ENCODE measurements around the gene ASCL5. TPM values are rescaled to one million over a fixed set of nuclear protein-coding genes. Genes with fewer than 3 reads are reported as not detected.

The ASCL5 gene
- total RNA-seq, 1 donor from 2014 or later, result not detected

DNA sequence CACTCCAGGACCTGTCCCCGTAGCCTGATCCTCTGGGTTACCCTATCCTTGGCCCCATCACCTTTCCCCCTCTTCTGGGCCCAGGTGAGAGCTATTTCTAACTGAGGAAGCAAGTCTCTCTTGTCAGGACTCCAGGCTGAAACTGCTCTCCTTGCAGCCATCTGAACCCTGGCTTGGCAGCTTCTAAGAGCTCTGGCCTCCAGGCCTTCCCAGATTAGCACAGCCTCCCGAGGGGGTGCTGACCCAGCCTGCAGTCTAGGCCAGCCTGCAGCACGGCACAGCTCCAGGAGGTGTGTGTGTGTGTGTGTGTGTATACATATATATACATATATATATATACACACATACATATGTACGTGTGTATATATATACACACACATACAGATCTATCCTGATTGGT lies 32.2 kb downstream of the ASCL5 start:
- Mint-ChIP-seq H3K27ac (ENCODE audit: unreplicated experiment) (no peak overlapping the region), H3K4me1 (ENCODE audit: low read depth) (peaks cover 21% of the 10 kb centered on the region), H3K9me3 (ENCODE audit: low read depth) (no peaks in the 10 kb centered on the region), H3K27me3 (ENCODE audit: low read depth) (peaks cover 13% of the 10 kb centered on the region), H3K36me3 (ENCODE audit: low read depth) (peaks cover 5% of the 10 kb centered on the region), H3K4me3 (ENCODE audit: unreplicated experiment) (no peak overlapping the region)
- DNase-seq (ENCODE audit: low spot score), result no peak
- TF ChIP-seq, protein P1, sequence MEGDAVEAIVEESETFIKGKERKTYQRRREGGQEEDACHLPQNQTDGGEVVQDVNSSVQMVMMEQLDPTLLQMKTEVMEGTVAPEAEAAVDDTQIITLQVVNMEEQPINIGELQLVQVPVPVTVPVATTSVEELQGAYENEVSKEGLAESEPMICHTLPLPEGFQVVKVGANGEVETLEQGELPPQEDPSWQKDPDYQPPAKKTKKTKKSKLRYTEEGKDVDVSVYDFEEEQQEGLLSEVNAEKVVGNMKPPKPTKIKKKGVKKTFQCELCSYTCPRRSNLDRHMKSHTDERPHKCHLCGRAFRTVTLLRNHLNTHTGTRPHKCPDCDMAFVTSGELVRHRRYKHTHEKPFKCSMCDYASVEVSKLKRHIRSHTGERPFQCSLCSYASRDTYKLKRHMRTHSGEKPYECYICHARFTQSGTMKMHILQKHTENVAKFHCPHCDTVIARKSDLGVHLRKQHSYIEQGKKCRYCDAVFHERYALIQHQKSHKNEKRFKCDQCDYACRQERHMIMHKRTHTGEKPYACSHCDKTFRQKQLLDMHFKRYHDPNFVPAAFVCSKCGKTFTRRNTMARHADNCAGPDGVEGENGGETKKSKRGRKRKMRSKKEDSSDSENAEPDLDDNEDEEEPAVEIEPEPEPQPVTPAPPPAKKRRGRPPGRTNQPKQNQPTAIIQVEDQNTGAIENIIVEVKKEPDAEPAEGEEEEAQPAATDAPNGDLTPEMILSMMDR (IDR thresholded peaks at IDR 0.05), result no peak

GRCh38 chr1:201093962-201094361 lies 33.0 kb downstream of the ASCL5 start:
- Mint-ChIP-seq H3K4me1 (ENCODE audit: low read depth) (peaks cover 29% of the 10 kb centered on the region), H3K27ac (ENCODE audit: unreplicated experiment) (no peak overlapping the region), H3K9me3 (ENCODE audit: low read depth) (no peaks in the 10 kb centered on the region), H3K4me3 (ENCODE audit: unreplicated experiment) (no peak overlapping the region), H3K36me3 (ENCODE audit: low read depth) (peaks cover 5% of the 10 kb centered on the region), H3K27me3 (ENCODE audit: low read depth) (peaks cover 13% of the 10 kb centered on the region)
- TF ChIP-seq, protein P1 (IDR thresholded peaks at IDR 0.05), result no peak
- DNase-seq (ENCODE audit: low spot score), result no peak

DNA sequence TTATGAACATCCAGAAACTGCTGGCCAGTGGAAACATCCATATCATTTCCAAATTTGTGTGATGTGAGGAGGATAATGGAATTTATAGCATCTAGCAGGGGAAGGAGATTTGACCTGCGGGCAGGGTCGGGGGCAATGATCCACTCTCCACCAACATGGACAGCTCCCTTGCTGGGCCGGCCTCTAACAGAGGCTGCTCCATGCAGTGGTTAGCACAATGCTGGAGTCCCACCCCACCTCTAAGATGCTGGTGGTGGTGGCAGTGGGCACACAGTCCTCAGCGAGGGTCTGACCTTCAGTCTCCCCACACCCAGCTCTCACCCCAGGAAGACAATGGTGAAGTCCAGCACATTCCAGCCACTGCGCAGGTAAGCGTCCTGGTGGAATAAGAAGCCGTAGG lies 33.4 kb downstream of the ASCL5 start:
- Mint-ChIP-seq H3K9me3 (ENCODE audit: low read depth) (no peaks in the 10 kb centered on the region), H3K27me3 (ENCODE audit: low read depth) (peaks cover 13% of the 10 kb centered on the region), H3K4me3 (ENCODE audit: unreplicated experiment) (no peak overlapping the region), H3K4me1 (ENCODE audit: low read depth) (peaks cover 29% of the 10 kb centered on the region), H3K27ac (ENCODE audit: unreplicated experiment) (no peak overlapping the region), H3K36me3 (ENCODE audit: low read depth) (peaks cover 5% of the 10 kb centered on the region)
- no peak for DNase-seq (ENCODE audit: low spot score)
- TF ChIP-seq, protein P1 (IDR thresholded peaks at IDR 0.05), result no peak

DNA sequence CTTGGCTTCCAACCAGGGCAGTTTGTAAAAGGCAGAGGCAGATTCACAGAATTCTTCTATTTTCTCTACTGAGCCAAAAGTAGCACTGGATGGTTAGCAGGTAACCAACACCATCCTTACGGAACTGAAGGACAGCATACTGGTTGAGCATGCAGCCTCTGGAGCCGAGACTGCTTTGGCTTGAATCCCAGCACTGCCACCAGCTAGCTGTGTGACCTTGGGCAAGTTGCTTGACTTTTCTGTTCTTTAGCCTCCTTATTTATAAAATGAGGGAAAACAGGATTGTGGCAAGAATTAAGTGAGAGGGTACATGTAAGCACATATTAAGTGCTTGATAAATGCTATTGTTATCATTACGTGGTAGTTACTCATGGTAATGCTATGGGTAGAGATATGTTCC lies 34.2 kb downstream of the ASCL5 start:
- peaks cover 29% of the 10 kb centered on the region for H3K4me1 Mint-ChIP-seq (ENCODE audit: low read depth)
- DNase-seq (ENCODE audit: low spot score), result no peak
- H3K36me3 Mint-ChIP-seq (ENCODE audit: low read depth), result peaks cover 5% of the 10 kb centered on the region
- peaks cover 7% of the 10 kb centered on the region for H3K27me3 Mint-ChIP-seq (ENCODE audit: low read depth)
- no peak overlapping the region for H3K27ac Mint-ChIP-seq (ENCODE audit: unreplicated experiment)
- TF ChIP-seq, protein P1 (IDR thresholded peaks at IDR 0.05), result no peak
- H3K4me3 Mint-ChIP-seq (ENCODE audit: unreplicated experiment), result no peak overlapping the region
- no peaks in the 10 kb centered on the region for H3K9me3 Mint-ChIP-seq (ENCODE audit: low read depth)

DNA sequence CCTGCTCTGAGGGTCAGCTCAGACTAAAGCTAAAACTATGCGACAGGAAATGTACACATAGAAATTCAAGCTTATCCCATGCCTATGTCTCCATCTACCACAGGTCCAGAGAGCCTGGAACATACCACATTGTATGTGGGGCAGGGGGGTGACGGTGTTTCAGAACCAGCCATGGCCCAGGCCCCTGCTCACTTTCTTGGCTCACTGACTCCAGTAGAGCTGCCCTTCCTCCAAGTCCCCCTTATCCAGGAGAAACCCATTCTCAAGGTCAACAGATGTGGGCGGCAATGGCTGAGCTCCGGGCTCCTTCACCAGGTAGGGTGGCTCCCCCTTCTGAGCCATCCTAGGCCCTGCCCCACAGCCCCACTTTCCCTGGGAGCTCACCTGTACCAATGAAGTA lies 35.7 kb downstream of the ASCL5 start:
- Mint-ChIP-seq H3K36me3 (ENCODE audit: low read depth) (no peaks in the 10 kb centered on the region), H3K27ac (ENCODE audit: unreplicated experiment) (peak overlapping the region; percentile 57), H3K4me1 (ENCODE audit: low read depth) (peaks cover 29% of the 10 kb centered on the region), H3K27me3 (ENCODE audit: low read depth) (no peaks in the 10 kb centered on the region), H3K4me3 (ENCODE audit: unreplicated experiment) (no peak overlapping the region), H3K9me3 (ENCODE audit: low read depth) (no peaks in the 10 kb centered on the region)
- TF ChIP-seq, protein P1 (IDR thresholded peaks at IDR 0.05), result no peak
- DNase-seq (ENCODE audit: low spot score), result no peak
